ENCODE data around the gene POLG. TPM values are rescaled to one million over a fixed set of nuclear protein-coding genes. Genes with fewer than 3 reads are reported as not detected.

Gene POLG
- 157 TPM for total RNA-seq
- 10 to 100 TPM; 31.2 to 38.3 (median 33.7) TPM for polyA plus RNA-seq

DNA sequence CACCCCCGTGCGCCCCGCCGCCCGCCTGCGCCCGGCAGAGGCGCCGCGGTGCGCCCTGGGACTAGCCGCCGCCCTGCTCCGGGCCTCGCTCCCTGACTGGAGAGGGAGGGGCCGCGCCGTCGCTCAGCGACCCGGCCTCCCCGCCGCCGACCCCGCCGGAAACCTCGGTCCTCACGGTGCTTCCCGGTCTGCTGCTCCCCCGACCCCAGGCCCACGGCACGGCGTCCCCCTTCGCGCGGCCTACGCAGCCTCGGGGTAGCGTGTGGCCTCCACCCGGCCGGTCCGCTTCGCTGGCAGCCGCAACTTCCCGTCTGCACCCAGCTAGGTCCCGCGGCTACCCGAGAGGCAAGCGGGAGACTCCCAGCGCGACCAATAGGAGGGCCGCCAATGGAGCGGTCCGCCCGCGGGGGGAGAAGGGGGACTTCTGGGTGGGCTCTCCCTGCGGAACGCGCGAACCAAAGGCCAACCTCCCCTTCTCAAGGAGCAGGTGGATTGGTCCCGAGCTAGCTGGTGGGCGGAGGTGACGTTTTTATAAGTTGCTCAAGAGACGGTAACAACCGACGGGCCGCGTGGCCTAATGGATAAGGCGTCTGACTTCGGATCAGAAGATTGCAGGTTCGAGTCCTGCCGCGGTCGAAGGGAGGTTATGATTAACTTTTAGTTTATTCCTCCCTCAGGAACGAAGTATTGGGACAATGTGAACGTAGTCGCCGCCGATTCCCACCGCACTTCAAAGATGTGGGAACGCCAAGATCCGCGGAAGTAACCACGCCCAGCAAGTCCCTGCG, at the start of gene POLG:
POLG (minus strand) TSS at position 315 of the 788 bp plus-strand sequence. CDS start 1,070 bp downstream, outside the sequence.
- Histone ChIP-seq H3K4me1 (ENCODE audit: control insufficient read depth, insufficient read depth, low read length, poor library complexity, severe bottlenecking) (peaks cover 56% of the 10 kb centered on the region), H3K9me3 (ENCODE audit: control insufficient read depth in 2 of 2, low read length in 2 of 2) (no peaks in the 10 kb centered on the region), H3K36me3 (ENCODE audit: control insufficient read depth, insufficient read depth, low read length) (peaks cover 33% of the 10 kb centered on the region), H3K4me3 (ENCODE audit: low read depth, low read length) (peak within 1 kb of the TSS; percentile 83), H3K27ac (ENCODE audit: insufficient read depth, low read length, poor library complexity, severe bottlenecking) (peak within 1 kb of the TSS; percentile 83), H3K27me3 (ENCODE audit: control insufficient read depth, insufficient read depth, low read length) (no peaks in the 10 kb centered on the region)
- ATAC-seq (ENCODE audit: low read depth in 2 of 2) = peak; percentile 92 to 93
- Mint-ChIP-seq H3K36me3 (peaks cover 27% of the 10 kb centered on the region), H3K4me1 (peaks cover 7 to 61% (median 39%) of the 10 kb centered on the region in 4 donors), H3K27me3 (peaks cover 17% of the 10 kb centered on the region), H3K4me3 (peak within 1 kb of the TSS; percentile 92 to 96 (median 94)), H3K27ac (peak within 1 kb of the TSS; percentile 98 to 100 (median 100)), H3K9me3 (peaks cover 0 to 6% (median 2%) of the 10 kb centered on the region in 7 donors)
- peak; percentile 98 to 100 (median 99) for DNase-seq

DNA sequence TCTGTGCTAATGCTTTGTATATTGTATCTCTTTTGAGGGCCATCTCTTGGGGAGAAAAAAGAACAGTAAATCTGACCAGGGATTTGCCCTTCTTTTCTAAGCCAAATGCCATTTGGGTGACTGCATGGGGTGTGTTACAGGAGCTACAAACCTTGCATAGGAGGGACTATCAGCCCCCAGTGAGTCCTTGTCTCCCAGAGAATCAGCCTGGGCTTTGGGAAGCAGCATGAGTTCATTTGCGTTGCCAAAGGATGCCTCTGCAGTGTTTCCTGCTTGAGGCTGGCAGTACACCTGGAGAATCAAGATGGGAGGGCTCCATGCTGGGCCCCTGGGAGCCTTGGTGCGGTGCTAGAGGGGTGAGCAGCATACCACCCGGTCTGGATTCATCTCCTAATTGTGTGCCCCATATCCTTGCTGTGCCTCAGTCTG, 49.6 kb upstream of the POLG start:
- H3K27ac ChIP-seq (ENCODE audit: insufficient read depth, low read length, poor library complexity, severe bottlenecking) = no peak overlapping the region
- no peaks in the 10 kb centered on the region for H3K4me1 ChIP-seq (ENCODE audit: control insufficient read depth, insufficient read depth, low read length, poor library complexity, severe bottlenecking)
- peaks cover 21% of the 10 kb centered on the region for H3K27me3 ChIP-seq (ENCODE audit: control insufficient read depth, insufficient read depth, low read length)
- no peak for DNase-seq
- Mint-ChIP-seq H3K27me3 (peaks cover 54% of the 10 kb centered on the region), H3K36me3 (no peaks in the 10 kb centered on the region), H3K4me1 (peaks cover 0 to 3% (median 0%) of the 10 kb centered on the region in 4 donors), H3K4me3 (no peak overlapping the region), H3K9me3 (peaks cover 0 to 1% (median 0%) of the 10 kb centered on the region in 7 donors), H3K27ac (no peak overlapping the region)
- no peaks in the 10 kb centered on the region for H3K36me3 ChIP-seq (ENCODE audit: control insufficient read depth, insufficient read depth, low read length)
- no peaks in the 10 kb centered on the region for H3K9me3 ChIP-seq (ENCODE audit: control insufficient read depth in 2 of 2, low read length in 2 of 2)
- no peak for ATAC-seq (ENCODE audit: low read depth in 2 of 2)
- no peak overlapping the region for H3K4me3 ChIP-seq (ENCODE audit: low read depth, low read length)

DNA sequence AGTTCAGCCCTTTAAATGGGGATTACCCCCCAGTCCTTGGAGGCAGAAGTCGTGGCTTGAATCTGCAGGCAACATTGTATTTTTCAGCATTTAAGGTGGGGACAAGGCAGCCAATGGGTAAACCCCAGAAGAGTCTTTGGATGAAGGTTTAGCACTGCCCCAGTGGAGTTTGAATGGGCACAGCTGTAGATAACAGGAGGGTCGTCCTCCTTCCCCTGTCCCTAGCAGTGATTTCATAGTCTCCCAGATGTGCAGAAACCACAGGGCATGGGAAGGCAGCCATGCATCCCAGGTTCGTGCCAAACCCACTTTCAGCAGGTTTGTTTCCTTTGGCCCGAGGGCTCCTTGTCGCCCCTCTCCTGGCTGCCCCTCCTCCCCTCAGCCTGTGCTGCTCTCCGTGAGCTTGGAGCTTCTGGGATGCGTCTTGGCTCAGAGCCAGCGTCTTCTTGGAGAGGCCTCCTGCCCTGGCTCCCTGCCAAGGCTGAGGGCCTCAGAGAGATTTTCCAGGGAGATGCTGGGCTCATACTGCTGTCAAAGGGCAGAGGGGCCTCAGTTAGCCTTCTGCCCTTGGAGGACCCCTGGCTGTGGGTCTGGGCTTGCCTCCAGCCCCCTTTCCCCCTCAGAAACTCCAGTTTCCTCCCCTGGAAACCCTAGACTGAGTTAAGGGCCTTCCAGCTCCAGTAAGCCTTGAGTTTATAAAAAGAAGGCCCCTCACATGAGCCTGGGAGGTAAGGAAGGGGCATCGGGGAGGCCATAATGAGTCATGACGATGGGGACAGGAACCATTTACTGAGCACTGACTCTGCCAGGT, 48.9 kb upstream of the POLG start:
- no peak overlapping the region for H3K27ac Mint-ChIP-seq
- no peak overlapping the region for H3K4me3 ChIP-seq (ENCODE audit: low read depth, low read length)
- H3K27me3 ChIP-seq (ENCODE audit: control insufficient read depth, insufficient read depth, low read length) = peaks cover 21% of the 10 kb centered on the region
- peaks cover 6% of the 10 kb centered on the region for H3K4me1 ChIP-seq (ENCODE audit: control insufficient read depth, insufficient read depth, low read length, poor library complexity, severe bottlenecking)
- H3K36me3 ChIP-seq (ENCODE audit: control insufficient read depth, insufficient read depth, low read length) = no peaks in the 10 kb centered on the region
- H3K4me1 Mint-ChIP-seq = peaks cover 0 to 3% (median 0%) of the 10 kb centered on the region in 4 donors
- ATAC-seq (ENCODE audit: low read depth in 2 of 2) (no peak), DNase-seq (no peak)
- H3K36me3 Mint-ChIP-seq = no peaks in the 10 kb centered on the region
- peaks cover 0 to 1% (median 0%) of the 10 kb centered on the region in 7 donors for H3K9me3 Mint-ChIP-seq
- no peak overlapping the region for H3K4me3 Mint-ChIP-seq
- H3K27ac ChIP-seq (ENCODE audit: insufficient read depth, low read length, poor library complexity, severe bottlenecking) = no peak overlapping the region
- H3K9me3 ChIP-seq (ENCODE audit: control insufficient read depth in 2 of 2, low read length in 2 of 2) = no peaks in the 10 kb centered on the region
- H3K27me3 Mint-ChIP-seq = peaks cover 48% of the 10 kb centered on the region

DNA sequence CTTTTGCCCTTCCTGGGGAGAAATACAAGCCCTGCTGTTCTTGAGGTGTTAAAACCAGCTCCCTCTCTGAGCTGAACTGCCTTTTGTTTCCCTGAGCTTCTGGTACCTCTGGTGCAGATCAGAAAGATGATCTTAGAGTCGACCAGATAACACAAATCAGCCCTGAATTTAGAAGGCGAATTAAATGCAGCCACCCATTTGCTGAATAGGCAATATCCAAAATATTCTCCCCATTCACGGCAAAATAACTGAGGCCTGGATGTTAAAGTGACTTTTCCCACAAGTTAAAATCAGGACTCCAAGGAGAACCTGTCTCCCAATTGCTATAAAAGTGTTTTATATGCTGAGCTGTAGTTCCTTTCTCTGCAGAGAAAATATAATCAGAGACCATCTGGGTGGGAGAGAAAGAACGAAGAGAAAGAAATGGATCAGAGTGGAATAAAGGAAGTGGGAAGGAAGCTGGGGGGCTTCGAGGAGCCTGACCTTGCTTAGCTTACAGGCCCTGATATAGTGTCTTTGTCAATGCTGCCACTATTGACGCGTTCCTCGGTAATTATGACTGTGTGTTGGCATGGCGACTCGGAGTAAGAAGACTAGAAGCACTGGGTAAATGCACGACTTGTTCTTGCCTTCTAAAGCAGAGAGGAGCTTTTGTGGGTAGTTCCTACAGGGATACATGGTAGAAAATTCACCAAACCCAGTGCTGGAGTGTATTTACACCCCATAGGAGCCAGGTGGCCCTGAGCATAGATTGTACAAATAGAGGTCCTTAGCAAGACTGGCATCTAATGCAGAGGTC, 47.5 kb upstream of the POLG start:
- Mint-ChIP-seq H3K4me1 (peaks cover 0 to 11% (median under 1%) of the 10 kb centered on the region in 4 donors), H3K36me3 (no peaks in the 10 kb centered on the region), H3K27me3 (peaks cover 55% of the 10 kb centered on the region), H3K27ac (no peak overlapping the region), H3K9me3 (peaks cover 0 to 1% (median 0%) of the 10 kb centered on the region in 7 donors), H3K4me3 (no peak overlapping the region)
- Histone ChIP-seq H3K36me3 (ENCODE audit: control insufficient read depth, insufficient read depth, low read length) (no peaks in the 10 kb centered on the region), H3K4me3 (ENCODE audit: low read depth, low read length) (no peak overlapping the region), H3K27me3 (ENCODE audit: control insufficient read depth, insufficient read depth, low read length) (peaks cover 24% of the 10 kb centered on the region), H3K27ac (ENCODE audit: insufficient read depth, low read length, poor library complexity, severe bottlenecking) (no peak overlapping the region), H3K9me3 (ENCODE audit: control insufficient read depth in 2 of 2, low read length in 2 of 2) (no peaks in the 10 kb centered on the region), H3K4me1 (ENCODE audit: control insufficient read depth, insufficient read depth, low read length, poor library complexity, severe bottlenecking) (peaks cover 13% of the 10 kb centered on the region)
- DNase-seq (no peak), ATAC-seq (ENCODE audit: low read depth in 2 of 2) (no peak)

DNA sequence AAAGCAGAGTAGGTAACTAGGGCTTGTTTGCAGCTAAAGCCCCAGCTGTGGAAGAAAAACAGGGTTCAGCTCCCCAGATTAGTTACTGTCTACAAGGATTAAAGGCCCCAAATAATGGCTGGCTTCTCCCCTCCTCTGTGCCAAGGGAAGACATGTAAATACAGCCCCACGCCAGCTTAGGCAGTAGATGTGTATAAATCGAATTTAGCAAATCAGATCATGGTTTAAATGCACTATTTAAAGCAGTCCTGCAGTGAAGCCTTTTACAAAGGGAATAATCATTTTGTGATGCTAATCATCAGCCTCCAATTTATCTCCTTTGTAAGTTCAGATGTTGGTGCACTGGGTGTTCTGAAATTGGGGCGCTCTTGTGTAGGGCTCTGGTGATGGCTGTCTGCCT, 46.7 kb upstream of the POLG start:
- no peaks in the 10 kb centered on the region for H3K36me3 ChIP-seq (ENCODE audit: control insufficient read depth, insufficient read depth, low read length)
- no peak for DNase-seq
- peaks cover 62% of the 10 kb centered on the region for H3K27me3 Mint-ChIP-seq
- H3K27me3 ChIP-seq (ENCODE audit: control insufficient read depth, insufficient read depth, low read length) = peaks cover 31% of the 10 kb centered on the region
- H3K4me3 ChIP-seq (ENCODE audit: low read depth, low read length) = no peak overlapping the region
- H3K4me1 ChIP-seq (ENCODE audit: control insufficient read depth, insufficient read depth, low read length, poor library complexity, severe bottlenecking) = peaks cover 13% of the 10 kb centered on the region
- H3K4me3 Mint-ChIP-seq = peak overlapping the region in 1 of 4 donors; percentile 10
- H3K36me3 Mint-ChIP-seq = no peaks in the 10 kb centered on the region
- H3K9me3 Mint-ChIP-seq = peaks cover 0 to 1% (median 0%) of the 10 kb centered on the region in 7 donors
- no peak for ATAC-seq (ENCODE audit: low read depth in 2 of 2)
- no peak overlapping the region for H3K27ac Mint-ChIP-seq
- no peaks in the 10 kb centered on the region for H3K9me3 ChIP-seq (ENCODE audit: control insufficient read depth in 2 of 2, low read length in 2 of 2)
- H3K27ac ChIP-seq (ENCODE audit: insufficient read depth, low read length, poor library complexity, severe bottlenecking) = no peak overlapping the region
- peaks cover 0 to 11% (median 2%) of the 10 kb centered on the region in 4 donors for H3K4me1 Mint-ChIP-seq

DNA sequence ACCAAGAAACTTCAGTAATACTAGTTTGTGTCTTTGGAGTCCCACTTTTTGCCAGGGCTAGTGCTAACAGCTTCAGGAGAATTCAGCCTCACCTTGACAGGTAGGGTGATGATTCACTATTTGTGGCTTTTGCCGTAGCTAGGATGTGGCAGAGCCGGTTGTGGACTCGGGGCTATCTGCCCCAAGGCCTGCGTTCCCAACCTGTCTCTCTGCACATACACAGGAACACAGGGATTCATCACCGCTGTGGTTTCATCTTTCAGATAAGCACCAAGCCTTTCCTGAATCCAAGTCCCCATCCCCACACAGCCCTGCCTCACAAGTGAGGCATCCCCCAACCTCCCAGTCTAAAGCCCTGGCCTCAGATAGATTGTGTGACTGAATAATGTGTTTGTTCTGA, 45.2 kb upstream of the POLG start:
- H3K4me1 ChIP-seq (ENCODE audit: control insufficient read depth, insufficient read depth, low read length, poor library complexity, severe bottlenecking) = peaks cover 13% of the 10 kb centered on the region
- no peak overlapping the region for H3K27ac ChIP-seq (ENCODE audit: insufficient read depth, low read length, poor library complexity, severe bottlenecking)
- Mint-ChIP-seq H3K27me3 (peaks cover 77% of the 10 kb centered on the region), H3K4me1 (peaks cover 0 to 11% (median 2%) of the 10 kb centered on the region in 4 donors), H3K36me3 (no peaks in the 10 kb centered on the region), H3K9me3 (peaks cover 0 to 1% (median 0%) of the 10 kb centered on the region in 7 donors), H3K27ac (no peak overlapping the region), H3K4me3 (peak overlapping the region in 2 of 4 donors; percentile 65 to 71)
- H3K4me3 ChIP-seq (ENCODE audit: low read depth, low read length) = no peak overlapping the region
- H3K27me3 ChIP-seq (ENCODE audit: control insufficient read depth, insufficient read depth, low read length) = peaks cover 44% of the 10 kb centered on the region
- no peaks in the 10 kb centered on the region for H3K36me3 ChIP-seq (ENCODE audit: control insufficient read depth, insufficient read depth, low read length)
- no peaks in the 10 kb centered on the region for H3K9me3 ChIP-seq (ENCODE audit: control insufficient read depth in 2 of 2, low read length in 2 of 2)
- ATAC-seq (ENCODE audit: low read depth in 2 of 2) (no peak), DNase-seq (no peak)

DNA sequence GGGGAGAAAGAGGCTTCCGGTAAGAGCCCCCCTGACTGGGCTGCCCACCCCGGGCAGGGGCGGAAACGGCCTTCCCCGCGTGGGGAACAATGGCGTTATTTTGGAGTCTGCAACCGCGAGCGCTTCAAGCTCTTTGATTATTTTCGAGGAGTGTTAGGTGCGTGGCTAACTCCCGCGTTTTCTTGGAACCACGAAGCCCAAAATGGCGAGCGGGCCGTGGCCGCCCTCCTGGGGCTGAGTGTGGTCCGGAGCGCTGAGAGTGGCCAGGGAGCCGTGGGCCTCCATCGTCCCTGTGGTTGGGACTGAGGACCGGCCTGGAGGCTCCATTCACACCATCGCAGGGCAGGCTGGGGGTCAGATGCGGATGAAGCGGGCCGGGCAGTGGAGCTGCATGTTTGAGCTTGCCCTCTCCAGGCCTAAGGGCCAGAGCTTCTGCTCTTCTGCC, 44.6 kb upstream of the POLG start:
- no peak overlapping the region for H3K27ac ChIP-seq (ENCODE audit: insufficient read depth, low read length, poor library complexity, severe bottlenecking)
- peaks cover 0 to 1% (median 0%) of the 10 kb centered on the region in 7 donors for H3K9me3 Mint-ChIP-seq
- peaks cover 0 to 11% (median 2%) of the 10 kb centered on the region in 4 donors for H3K4me1 Mint-ChIP-seq
- H3K27me3 Mint-ChIP-seq = peaks cover 83% of the 10 kb centered on the region
- peaks cover 49% of the 10 kb centered on the region for H3K27me3 ChIP-seq (ENCODE audit: control insufficient read depth, insufficient read depth, low read length)
- no peak for ATAC-seq (ENCODE audit: low read depth in 2 of 2)
- no peaks in the 10 kb centered on the region for H3K36me3 Mint-ChIP-seq
- H3K36me3 ChIP-seq (ENCODE audit: control insufficient read depth, insufficient read depth, low read length) = no peaks in the 10 kb centered on the region
- no peaks in the 10 kb centered on the region for H3K9me3 ChIP-seq (ENCODE audit: control insufficient read depth in 2 of 2, low read length in 2 of 2)
- no peak overlapping the region for H3K27ac Mint-ChIP-seq
- H3K4me3 Mint-ChIP-seq = peak overlapping the region in 2 of 4 donors; percentile 65 to 71
- no peak for DNase-seq
- no peak overlapping the region for H3K4me3 ChIP-seq (ENCODE audit: low read depth, low read length)
- peaks cover 13% of the 10 kb centered on the region for H3K4me1 ChIP-seq (ENCODE audit: control insufficient read depth, insufficient read depth, low read length, poor library complexity, severe bottlenecking)

Data from CD4-positive, CD25-positive, alpha-beta regulatory T cell (primary cell).